Measurements from ENCODE around the gene CD34. TPM values are rescaled to one million over a fixed set of nuclear protein-coding genes. Genes with fewer than 3 reads are reported as not detected.

CD34 gene
- total RNA-seq, 2 donors from 2014 or later = 67.8 to 77.3 TPM

GRCh38 chr1:207888652-207889051, 22.3 kb downstream of the CD34 start:
- Histone ChIP-seq H3K9me3 (no peaks in the 10 kb centered on the region), H3K4me1 (ENCODE audit: control insufficient read depth in 1 of 2, low read depth in 2 of 2) (peaks cover 29 to 50% of the 10 kb centered on the region in 2 donors), H3K4me3 (no peak overlapping the region), H3K36me3 (no peaks in the 10 kb centered on the region), H3K27ac (peak overlapping the region; percentile 86 to 94), H3K27me3 (replicated peaks; ENCODE audit: insufficient read depth) (no peaks in the 10 kb centered on the region)
- no peak for DNase-seq (ENCODE audit: low spot score)
- ATAC-seq (ENCODE audit: insufficient number of reproducible peaks, low FRiP score, low read depth) = no peak
- no peak for TF ChIP-seq CTCF (IDR thresholded peaks at IDR 0.05)

GRCh38 chr1:207887542-207888201, 23.3 kb downstream of the CD34 start:
- ATAC-seq (ENCODE audit: insufficient number of reproducible peaks, low FRiP score, low read depth) = no peak
- H3K4me3 ChIP-seq = no peak overlapping the region
- DNase-seq (ENCODE audit: low spot score) = no peak
- TF ChIP-seq CTCF (IDR thresholded peaks at IDR 0.05) = no peak
- H3K27ac ChIP-seq = peak overlapping the region; percentile 86 to 94
- H3K9me3 ChIP-seq = no peaks in the 10 kb centered on the region
- no peaks in the 10 kb centered on the region for H3K36me3 ChIP-seq
- H3K27me3 ChIP-seq (replicated peaks; ENCODE audit: insufficient read depth) = no peaks in the 10 kb centered on the region
- H3K4me1 ChIP-seq (ENCODE audit: control insufficient read depth in 1 of 2, low read depth in 2 of 2) = peaks cover 29 to 50% of the 10 kb centered on the region in 2 donors

- H3K4me1 ChIP-seq (ENCODE audit: control insufficient read depth in 1 of 2, low read depth in 2 of 2) = peaks cover 24 to 45% of the 10 kb centered on the region in 2 donors
- no peak for TF ChIP-seq CTCF (IDR thresholded peaks at IDR 0.05)
- no peak for DNase-seq (ENCODE audit: low spot score)
- no peaks in the 10 kb centered on the region for H3K9me3 ChIP-seq
- H3K27me3 ChIP-seq (replicated peaks; ENCODE audit: insufficient read depth) = no peaks in the 10 kb centered on the region
- H3K27ac ChIP-seq = no peak overlapping the region
- H3K36me3 ChIP-seq = no peaks in the 10 kb centered on the region
- H3K4me3 ChIP-seq = no peak overlapping the region
- no peak for ATAC-seq (ENCODE audit: insufficient number of reproducible peaks, low FRiP score, low read depth)
Measured at GRCh38 chr1:207886227-207886626, 24.7 kb downstream of the CD34 start.

- ATAC-seq (ENCODE audit: insufficient number of reproducible peaks, low FRiP score, low read depth) (peak; percentile 78), DNase-seq (ENCODE audit: low spot score) (no peak)
- peak; percentile 97 for TF ChIP-seq CTCF (IDR thresholded peaks at IDR 0.05)
- Histone ChIP-seq H3K36me3 (no peaks in the 10 kb centered on the region), H3K27me3 (replicated peaks; ENCODE audit: insufficient read depth) (no peaks in the 10 kb centered on the region), H3K27ac (peak overlapping the region; percentile 1 to 16), H3K4me3 (no peak overlapping the region), H3K9me3 (no peaks in the 10 kb centered on the region), H3K4me1 (ENCODE audit: control insufficient read depth in 1 of 2, low read depth in 2 of 2) (peaks cover 18 to 36% of the 10 kb centered on the region in 2 donors)
Measured at GRCh38 chr1:207885129-207886032, 25.5 kb downstream of the CD34 start.

All from thoracic aorta (tissue), 2 donors.